CD4-positive, alpha-beta T cell treated with Interleukin-17A for 4 hours (primary cell): ENCODE data around the gene DENND4B.

ENCODE experiments used
- DNase-seq: peaks from one replicate; pipeline ENCODE4 v3.0.0-alpha.2; 2020; ENCODE audit warnings: mixed read lengths

The DENND4B gene

DNA sequence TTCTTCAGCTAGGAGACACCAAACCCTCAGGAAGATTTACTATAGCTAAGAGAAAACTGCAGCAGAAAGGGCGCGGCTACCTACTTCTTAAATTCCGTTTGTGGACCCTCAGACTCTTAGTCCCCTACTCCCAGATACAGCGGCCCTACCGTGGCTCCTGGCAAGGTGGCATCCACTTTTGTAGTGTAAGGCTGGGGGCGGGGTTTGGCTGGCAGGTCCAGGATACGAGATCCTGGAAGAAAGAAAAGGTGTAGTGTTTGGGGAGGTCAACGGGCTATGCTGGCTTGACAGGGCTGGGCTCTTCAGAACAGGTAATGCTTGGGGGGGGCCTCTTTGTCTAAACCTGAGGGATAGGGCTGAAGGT is 21.5 kb upstream of the DENND4B start:
- no peak for DNase-seq

- peak; percentile 90 for DNase-seq
Observed at GRCh38 chr1:153967107-153967999, 20.8 kb upstream of the DENND4B start, which contains the start of gene CREB3L4. Gene CREB3L4, plus strand, starts transcription at chr1:153967902. Its CDS starts 624 bp downstream, at chr1:153968526.

DNA sequence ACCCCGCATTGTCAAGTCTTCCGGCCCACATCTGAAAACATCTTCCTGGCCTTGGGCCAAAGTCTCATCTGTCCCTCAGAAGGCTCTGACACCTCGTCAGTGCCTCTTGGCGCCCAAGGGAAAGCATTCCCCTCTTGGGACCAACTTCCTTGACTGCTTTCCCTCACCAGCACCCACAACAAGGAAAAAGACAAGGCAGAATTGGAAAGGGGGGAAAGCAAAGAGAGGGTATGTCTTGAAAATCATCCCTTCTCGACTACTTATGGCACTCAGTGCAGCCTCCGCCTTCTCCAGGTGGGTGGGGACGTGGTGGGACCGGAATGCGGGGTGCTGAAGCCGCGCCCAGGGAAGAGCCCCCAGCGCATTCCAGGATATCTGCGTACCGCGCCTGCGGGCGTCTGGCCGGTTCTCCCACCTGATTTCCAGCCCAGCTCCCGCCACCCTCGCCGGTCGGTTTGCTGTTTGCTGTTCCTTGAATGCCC is 17.4 kb upstream of the DENND4B start:
- peak; percentile 13 for DNase-seq

- DNase-seq = peak; percentile 98
Observed at GRCh38 chr1:153963030-153963849, 16.7 kb upstream of the DENND4B start, which contains the start of gene SLC39A1. Gene SLC39A1, minus strand, starts transcription at chr1:153963537. Its CDS starts 822 bp downstream, at chr1:153962715.

DNA sequence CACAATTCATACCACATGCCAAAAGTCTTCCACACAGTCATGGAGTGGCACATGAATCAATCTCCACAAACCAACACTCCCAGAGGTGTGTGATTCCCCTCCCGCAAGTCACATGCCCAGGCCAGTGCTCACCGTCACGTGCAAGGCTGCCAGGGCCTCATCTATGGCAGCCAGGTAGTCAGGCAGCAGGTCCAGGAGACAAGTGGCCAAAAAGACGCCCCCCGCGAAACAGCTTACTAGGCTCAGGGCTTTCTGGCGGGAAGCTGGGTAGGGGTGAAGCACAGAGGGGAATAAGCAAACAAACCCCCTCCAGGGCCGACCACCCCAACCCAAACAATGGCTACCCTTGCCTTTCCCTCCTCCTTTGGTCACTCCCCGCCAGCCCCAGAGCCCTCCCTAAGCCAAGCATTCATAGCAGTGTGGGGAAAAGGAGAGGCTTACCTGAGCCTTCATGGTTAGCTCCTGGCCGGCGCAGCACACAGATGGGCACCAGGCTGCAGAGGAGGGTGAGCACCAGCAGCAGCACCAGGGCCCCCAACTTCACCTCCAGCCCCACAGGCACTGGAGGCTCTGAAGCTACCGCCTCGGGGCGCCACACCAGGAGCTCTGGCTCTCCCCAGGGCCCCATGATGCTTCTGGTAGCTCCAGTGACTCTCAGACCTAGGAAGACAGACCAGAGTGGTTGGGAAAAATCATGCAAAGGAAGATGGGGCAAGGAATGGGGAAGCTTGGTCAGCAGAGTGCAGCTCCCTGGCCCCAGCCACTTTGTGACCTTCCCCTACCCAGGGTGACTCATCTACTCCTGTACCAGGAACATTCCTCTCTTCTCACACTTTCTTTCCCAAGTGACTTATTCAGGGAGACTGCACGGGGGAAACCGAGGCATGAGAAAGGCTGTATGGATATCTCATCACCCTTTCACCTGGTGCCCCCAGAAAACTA is 15.8 kb upstream of the DENND4B start:
- no peak for DNase-seq

DNA sequence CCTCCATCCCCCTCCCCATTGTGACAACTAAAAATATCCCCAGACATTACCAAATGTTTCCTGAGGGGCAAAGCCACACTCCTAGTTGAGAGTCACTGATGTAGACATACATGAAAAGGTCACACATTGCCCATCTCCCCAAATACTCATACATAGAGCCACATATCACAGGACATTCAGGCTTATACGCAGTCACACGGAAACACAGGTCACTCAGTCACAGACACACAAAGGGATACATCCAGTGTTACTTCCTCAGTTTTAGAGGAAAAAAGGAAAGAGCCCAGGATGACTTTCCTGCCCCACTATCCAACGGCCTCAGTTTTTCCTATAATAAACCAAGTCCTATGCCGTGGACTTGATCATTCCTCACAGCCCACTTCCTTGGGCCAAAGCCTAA is 14.9 kb upstream of the DENND4B start:
- no peak for DNase-seq

- no peak for DNase-seq
Observed at GRCh38 chr1:153960206-153960605, 13.7 kb upstream of the DENND4B start.

GRCh38 chr1:153959454-153959853 is 12.9 kb upstream of the DENND4B start:
- no peak for DNase-seq

GRCh38 chr1:153958961-153959260 is 12.4 kb upstream of the DENND4B start:
- no peak for DNase-seq

GRCh38 chr1:153958111-153958960 is 11.8 kb upstream of the DENND4B start, which contains the start of gene CRTC2:
Gene CRTC2, minus strand, starts transcription at chr1:153958612. Its CDS starts 115 bp downstream, at chr1:153958497.
- peak; percentile 99 for DNase-seq

- peak; percentile 47 for DNase-seq
Observed at GRCh38 chr1:153957744-153958110, 11.2 kb upstream of the DENND4B start.

- no peak for DNase-seq
Observed at GRCh38 chr1:153956997-153957715, 10.6 kb upstream of the DENND4B start.

GRCh38 chr1:153954826-153955225 is 8.3 kb upstream of the DENND4B start:
- DNase-seq = no peak

- no peak for DNase-seq
Observed at GRCh38 chr1:153953859-153954365, 7.4 kb upstream of the DENND4B start.

DNA sequence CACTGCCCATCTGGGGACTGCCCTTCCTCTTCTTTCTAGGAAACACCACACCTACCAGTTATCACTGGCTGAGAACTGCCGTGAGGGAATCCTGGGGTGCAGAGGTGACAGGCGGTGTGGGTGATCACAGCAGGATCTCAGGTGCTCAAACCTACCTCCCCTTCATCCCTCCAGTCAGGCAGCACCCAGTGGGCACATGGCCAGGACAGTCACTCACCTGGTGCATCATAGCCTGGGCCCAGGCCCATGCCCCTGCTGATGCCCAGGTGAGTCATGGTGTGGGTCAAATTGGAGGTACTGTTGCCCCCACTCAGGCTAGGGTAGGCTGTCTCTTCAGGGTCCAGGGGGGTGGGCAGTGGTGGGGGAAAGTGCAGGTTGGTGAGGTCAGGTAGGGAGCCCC is 5.3 kb upstream of the DENND4B start:
- no peak for DNase-seq

GRCh38 chr1:153951183-153951582 is 4.7 kb upstream of the DENND4B start:
- no peak for DNase-seq

DNA sequence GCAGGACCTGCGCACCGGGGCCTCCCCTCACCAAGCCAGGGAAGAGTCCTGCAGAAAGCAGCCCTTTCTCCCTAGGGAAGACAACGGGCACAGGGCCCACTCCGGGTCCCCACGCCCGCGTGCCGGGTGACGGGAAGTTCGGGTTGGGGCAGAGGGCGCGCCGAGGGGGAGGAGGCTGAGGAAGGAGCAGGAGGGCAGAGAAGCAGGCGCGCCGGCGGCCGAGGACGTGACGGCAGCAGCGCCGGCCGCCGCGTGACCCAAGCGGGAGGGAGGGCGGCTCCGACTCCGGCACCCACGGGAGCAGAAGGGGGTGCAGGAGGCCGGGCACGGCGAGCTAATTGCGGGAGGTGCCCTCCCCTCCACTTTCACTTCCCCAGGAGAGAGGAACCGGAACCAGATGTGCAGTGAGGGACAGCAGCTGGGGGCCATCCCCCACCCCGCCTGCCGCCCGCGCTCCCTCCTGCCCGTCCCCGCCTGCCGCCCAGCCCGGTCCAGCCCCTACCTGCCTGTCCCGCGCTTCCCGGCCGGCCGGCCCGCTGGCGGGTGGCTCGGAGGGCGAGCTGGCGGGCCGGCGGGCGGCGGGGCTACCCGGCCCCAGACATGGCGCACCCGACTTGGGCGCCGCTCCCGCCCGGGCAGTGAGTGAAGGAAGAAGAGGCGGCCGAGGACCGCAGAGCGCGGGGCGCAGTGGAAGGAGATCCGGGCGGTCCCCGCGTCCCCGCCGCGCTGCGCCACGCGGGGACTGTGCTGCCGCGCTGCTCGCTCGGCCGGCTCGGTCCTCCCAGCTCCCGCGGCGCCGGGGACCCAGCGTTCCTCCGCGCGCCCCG is 510 bp downstream of the DENND4B start:
- peak; percentile 77 for DNase-seq

DNA sequence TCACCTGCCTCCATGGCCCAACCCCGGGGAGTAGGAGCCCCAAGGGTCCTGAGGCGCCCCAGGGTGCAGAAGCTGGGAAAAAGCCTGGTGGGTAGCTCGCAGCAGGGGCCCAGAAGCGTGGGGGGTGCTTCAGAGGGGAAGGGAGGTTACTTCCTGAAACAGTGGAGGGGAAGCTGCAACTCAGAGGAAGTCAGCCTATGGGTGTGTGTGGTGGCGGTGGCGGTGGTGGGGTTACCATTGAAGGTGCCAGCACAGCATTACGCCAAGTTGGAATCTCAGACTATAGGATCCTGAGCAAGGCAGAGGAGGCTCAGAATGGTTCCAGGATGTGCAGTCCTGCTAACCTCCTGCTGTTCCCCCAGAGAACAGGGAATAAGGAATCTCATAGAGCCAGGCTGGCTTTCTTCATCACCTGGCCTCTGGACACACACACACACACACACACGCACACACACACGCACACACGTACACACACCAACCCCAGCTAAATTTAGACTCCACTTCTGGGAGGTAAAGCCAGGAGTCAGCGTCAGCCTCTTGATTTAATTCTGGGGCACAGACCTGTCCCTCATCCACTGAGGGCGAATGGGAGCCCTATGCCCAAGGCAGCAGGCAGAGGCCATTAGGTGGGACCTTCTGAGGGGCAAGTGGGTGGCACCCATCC is 1.3 kb downstream of the DENND4B start:
- DNase-seq = peak; percentile 82

DNA sequence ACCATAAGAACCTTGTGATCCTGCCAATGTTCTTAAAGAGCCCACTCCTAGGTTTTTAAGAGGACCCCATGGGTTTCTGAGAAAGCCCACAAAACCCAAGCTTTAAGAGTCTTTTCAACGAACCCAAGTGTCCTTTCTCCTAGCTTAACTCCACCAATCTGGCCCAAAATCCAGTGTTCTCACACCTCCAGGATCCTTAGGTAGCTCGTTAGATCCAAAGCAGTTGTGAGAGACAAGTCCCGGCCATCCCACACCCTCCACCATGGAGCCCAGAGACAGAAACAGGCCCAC is 1.7 kb downstream of the DENND4B start:
- no peak for DNase-seq
